ENCODE measurements around the gene DEAF1. TPM values are rescaled to one million over a fixed set of nuclear protein-coding genes. Genes with fewer than 3 reads are reported as not detected.

The DEAF1 gene
- total and polyA plus RNA-seq, 9 of the 15 experiments (the other 6 are each of a cell fraction or from before 2014, with no cell fraction given): 2.0 to 69.1 (median 26.8) TPM

DNA sequence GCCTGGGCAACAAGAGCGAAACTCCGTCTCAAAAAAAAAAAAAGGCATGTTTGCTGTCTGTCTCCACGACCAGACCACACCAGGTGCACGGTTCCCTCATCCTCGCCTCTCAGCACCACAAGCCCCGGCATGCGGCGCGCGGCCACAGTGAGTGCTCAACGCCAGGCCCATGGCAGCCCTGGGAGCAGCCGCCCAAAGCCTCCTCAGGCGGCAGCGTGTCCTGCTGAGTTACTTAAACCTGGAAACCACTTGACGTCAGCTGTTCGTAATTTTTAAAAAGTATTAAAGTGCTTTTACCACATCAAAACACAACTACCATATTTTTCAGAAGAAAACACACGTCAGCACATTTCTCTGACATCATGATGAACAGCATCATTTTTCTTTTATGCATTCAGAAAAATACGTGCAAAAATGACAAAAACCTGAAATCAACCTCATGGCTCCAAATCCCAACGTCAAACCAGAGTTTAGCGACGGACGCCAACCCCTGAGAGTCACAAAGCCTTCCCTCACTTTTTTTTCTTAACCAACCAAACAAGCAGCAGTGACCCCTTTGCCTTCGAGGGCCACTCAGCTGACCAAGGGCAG lies 2.1 kb downstream of the DEAF1 start (continued):
- TF ChIP-seq, protein P1, sequence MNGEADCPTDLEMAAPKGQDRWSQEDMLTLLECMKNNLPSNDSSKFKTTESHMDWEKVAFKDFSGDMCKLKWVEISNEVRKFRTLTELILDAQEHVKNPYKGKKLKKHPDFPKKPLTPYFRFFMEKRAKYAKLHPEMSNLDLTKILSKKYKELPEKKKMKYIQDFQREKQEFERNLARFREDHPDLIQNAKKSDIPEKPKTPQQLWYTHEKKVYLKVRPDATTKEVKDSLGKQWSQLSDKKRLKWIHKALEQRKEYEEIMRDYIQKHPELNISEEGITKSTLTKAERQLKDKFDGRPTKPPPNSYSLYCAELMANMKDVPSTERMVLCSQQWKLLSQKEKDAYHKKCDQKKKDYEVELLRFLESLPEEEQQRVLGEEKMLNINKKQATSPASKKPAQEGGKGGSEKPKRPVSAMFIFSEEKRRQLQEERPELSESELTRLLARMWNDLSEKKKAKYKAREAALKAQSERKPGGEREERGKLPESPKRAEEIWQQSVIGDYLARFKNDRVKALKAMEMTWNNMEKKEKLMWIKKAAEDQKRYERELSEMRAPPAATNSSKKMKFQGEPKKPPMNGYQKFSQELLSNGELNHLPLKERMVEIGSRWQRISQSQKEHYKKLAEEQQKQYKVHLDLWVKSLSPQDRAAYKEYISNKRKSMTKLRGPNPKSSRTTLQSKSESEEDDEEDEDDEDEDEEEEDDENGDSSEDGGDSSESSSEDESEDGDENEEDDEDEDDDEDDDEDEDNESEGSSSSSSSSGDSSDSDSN (IDR thresholded peaks at IDR 0.05; ENCODE audit: borderline replicate concordance in 1 of 2, low read depth in 2 of 2, low read length in 2 of 2): 0 out of 4 replicates have a peak, but pooled peaks of 1 of the 2 experiments have one; percentile 39
- TF ChIP-seq ZNF146 (CRISPR knock-in tag; IDR thresholded peaks at IDR 0.05; ENCODE audit: unreplicated experiment) (no peak), TAF9B (IDR thresholded peaks at IDR 0.05; ENCODE audit: partially characterized antibody) (no peak), CC2D1A (IDR thresholded peaks at IDR 0.05) (no peak), TGIF2 (CRISPR knock-in tag; IDR thresholded peaks at IDR 0.05) (no peak), ZNF780A (CRISPR knock-in tag; IDR thresholded peaks at IDR 0.05) (no peak), ZBTB7A (IDR thresholded peaks at IDR 0.05; ENCODE audit: borderline replicate concordance, control insufficient read depth, low read depth, low read length) (no peak), IFI16 (CRISPR knock-in tag; IDR thresholded peaks at IDR 0.05) (no peak), SIX5 (IDR thresholded peaks at IDR 0.05; ENCODE audit: borderline replicate concordance in 1 of 2, insufficient read depth in 1 of 2, low read depth in 1 of 2, low read length in 2 of 2) (no peak), STAT6 (CRISPR knock-in tag; IDR thresholded peaks at IDR 0.05) (no peak), KAT7 (CRISPR knock-in tag; IDR thresholded peaks at IDR 0.05; ENCODE audit: borderline replicate concordance) (no peak; the same call in 1 of the 2 replicates), L3MBTL2 (IDR thresholded peaks at IDR 0.05) (peak; percentile 63; the same call in 1 of the 2 replicates)
- TF ChIP-seq, protein P2, sequence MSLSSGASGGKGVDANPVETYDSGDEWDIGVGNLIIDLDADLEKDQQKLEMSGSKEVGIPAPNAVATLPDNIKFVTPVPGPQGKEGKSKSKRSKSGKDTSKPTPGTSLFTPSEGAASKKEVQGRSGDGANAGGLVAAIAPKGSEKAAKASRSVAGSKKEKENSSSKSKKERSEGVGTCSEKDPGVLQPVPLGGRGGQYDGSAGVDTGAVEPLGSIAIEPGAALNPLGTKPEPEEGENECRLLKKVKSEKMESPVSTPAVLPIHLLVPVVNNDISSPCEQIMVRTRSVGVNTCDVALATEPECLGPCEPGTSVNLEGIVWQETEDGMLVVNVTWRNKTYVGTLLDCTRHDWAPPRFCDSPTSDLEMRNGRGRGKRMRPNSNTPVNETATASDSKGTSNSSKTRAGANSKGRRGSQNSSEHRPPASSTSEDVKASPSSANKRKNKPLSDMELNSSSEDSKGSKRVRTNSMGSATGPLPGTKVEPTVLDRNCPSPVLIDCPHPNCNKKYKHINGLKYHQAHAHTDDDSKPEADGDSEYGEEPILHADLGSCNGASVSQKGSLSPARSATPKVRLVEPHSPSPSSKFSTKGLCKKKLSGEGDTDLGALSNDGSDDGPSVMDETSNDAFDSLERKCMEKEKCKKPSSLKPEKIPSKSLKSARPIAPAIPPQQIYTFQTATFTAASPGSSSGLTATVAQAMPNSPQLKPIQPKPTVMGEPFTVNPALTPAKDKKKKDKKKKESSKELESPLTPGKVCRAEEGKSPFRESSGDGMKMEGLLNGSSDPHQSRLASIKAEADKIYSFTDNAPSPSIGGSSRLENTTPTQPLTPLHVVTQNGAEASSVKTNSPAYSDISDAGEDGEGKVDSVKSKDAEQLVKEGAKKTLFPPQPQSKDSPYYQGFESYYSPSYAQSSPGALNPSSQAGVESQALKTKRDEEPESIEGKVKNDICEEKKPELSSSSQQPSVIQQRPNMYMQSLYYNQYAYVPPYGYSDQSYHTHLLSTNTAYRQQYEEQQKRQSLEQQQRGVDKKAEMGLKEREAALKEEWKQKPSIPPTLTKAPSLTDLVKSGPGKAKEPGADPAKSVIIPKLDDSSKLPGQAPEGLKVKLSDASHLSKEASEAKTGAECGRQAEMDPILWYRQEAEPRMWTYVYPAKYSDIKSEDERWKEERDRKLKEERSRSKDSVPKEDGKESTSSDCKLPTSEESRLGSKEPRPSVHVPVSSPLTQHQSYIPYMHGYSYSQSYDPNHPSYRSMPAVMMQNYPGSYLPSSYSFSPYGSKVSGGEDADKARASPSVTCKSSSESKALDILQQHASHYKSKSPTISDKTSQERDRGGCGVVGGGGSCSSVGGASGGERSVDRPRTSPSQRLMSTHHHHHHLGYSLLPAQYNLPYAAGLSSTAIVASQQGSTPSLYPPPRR (CRISPR knock-in tag; IDR thresholded peaks at IDR 0.05; ENCODE audit: borderline replicate concordance): no peak
- TF ChIP-seq, protein P3, sequence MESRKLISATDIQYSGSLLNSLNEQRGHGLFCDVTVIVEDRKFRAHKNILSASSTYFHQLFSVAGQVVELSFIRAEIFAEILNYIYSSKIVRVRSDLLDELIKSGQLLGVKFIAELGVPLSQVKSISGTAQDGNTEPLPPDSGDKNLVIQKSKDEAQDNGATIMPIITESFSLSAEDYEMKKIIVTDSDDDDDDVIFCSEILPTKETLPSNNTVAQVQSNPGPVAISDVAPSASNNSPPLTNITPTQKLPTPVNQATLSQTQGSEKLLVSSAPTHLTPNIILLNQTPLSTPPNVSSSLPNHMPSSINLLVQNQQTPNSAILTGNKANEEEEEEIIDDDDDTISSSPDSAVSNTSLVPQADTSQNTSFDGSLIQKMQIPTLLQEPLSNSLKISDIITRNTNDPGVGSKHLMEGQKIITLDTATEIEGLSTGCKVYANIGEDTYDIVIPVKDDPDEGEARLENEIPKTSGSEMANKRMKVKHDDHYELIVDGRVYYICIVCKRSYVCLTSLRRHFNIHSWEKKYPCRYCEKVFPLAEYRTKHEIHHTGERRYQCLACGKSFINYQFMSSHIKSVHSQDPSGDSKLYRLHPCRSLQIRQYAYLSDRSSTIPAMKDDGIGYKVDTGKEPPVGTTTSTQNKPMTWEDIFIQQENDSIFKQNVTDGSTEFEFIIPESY (CRISPR knock-in tag; IDR thresholded peaks at IDR 0.05): peak; percentile 93
